ENCODE data around the gene NFXL1.

NFXL1 gene

DNA sequence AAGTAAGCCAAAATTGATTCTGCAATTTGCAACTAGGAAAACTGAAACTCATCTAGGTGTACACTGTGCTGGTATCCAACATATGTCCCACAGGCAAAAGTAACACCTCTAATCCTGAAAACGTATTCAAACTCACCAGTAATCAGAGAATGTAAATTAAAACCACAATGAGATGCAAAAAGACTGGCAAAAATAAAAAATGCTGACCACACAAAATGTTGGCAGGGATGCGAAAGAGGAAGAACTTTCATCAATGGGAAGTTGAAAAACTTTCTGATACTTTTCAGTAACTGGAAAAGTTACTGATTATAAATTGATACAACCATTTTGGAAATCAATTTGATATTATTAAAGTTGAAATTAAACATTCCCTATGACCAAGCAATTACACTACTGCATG is 56.4 kb downstream of the NFXL1 start:
- Histone ChIP-seq H3K9ac (ENCODE audit: low read depth in 1 of 2, low read length in 2 of 2) (no peak overlapping the region), H3K9me3 (ENCODE audit: control insufficient read depth in 1 of 2, low read length in 2 of 2) (no peaks in the 10 kb centered on the region), H3K27me3 (ENCODE audit: control insufficient read depth in 1 of 2, insufficient read depth in 2 of 2, low read length in 2 of 2) (no peaks in the 10 kb centered on the region), H3K27ac (ENCODE audit: low read depth, low read length) (no peak overlapping the region), H3K4me3 (ENCODE audit: low read depth in 1 of 2, low read length in 2 of 2) (no peak overlapping the region), H3K4me1 (ENCODE audit: control insufficient read depth in 1 of 2, insufficient read depth in 2 of 2, low read length in 2 of 2) (no peaks in the 10 kb centered on the region), H3K36me3 (ENCODE audit: control insufficient read depth in 1 of 2, insufficient read depth in 2 of 2, low read length in 2 of 2) (peaks cover 0 to 9% of the 10 kb centered on the region in 2 donors)

DNA sequence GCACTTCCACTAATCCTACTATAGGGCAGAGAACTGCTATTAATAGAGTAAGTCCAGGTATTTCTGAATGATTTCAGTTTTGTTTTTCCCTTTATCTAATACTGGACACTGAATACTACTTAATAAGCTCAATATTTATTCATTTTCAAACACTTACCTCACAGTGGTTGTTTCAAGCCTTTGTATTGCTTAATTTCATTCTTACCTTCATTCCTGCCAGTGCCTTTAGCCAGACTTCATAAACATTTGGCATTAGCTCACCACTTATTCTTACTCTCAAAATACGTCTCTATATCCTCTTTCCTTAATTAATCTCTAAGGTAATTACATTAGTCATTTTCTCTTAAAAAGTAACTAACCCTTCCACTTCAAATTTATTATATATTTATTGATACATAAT is 57.7 kb downstream of the NFXL1 start:
- Histone ChIP-seq H3K36me3 (ENCODE audit: control insufficient read depth in 1 of 2, insufficient read depth in 2 of 2, low read length in 2 of 2) (peaks cover 0 to 6% of the 10 kb centered on the region in 2 donors), H3K27ac (ENCODE audit: low read depth, low read length) (no peak overlapping the region), H3K9me3 (ENCODE audit: control insufficient read depth in 1 of 2, low read length in 2 of 2) (no peaks in the 10 kb centered on the region), H3K9ac (ENCODE audit: low read depth in 1 of 2, low read length in 2 of 2) (no peak overlapping the region), H3K4me1 (ENCODE audit: control insufficient read depth in 1 of 2, insufficient read depth in 2 of 2, low read length in 2 of 2) (no peaks in the 10 kb centered on the region), H3K27me3 (ENCODE audit: control insufficient read depth in 1 of 2, insufficient read depth in 2 of 2, low read length in 2 of 2) (no peaks in the 10 kb centered on the region), H3K4me3 (ENCODE audit: low read depth in 1 of 2, low read length in 2 of 2) (no peak overlapping the region)

DNA sequence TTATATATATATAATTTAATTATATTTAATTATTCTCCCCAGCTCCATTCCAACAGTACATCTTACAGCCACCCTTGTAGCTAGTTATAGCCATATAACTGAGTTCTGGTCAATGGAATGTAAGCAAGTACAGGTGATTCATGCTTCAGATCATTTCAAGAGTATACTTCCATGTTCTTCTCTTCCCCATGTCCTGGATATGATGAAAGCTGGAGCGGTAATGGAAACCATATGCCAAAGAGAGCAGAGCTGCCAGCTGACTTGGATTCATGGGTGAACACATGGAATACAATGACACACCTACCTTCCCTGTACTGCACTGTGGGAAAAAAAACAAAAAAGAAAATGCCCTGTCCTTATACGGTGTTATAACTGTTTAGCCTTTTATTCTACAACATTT is 59.0 kb downstream of the NFXL1 start:
- H3K36me3 ChIP-seq (ENCODE audit: control insufficient read depth in 1 of 2, insufficient read depth in 2 of 2, low read length in 2 of 2), result peaks cover under 1 to 6% of the 10 kb centered on the region in 2 donors
- H3K27me3 ChIP-seq (ENCODE audit: control insufficient read depth in 1 of 2, insufficient read depth in 2 of 2, low read length in 2 of 2), result no peaks in the 10 kb centered on the region
- H3K9me3 ChIP-seq (ENCODE audit: control insufficient read depth in 1 of 2, low read length in 2 of 2), result no peaks in the 10 kb centered on the region
- H3K4me3 ChIP-seq (ENCODE audit: low read depth in 1 of 2, low read length in 2 of 2), result no peak overlapping the region
- no peaks in the 10 kb centered on the region for H3K4me1 ChIP-seq (ENCODE audit: control insufficient read depth in 1 of 2, insufficient read depth in 2 of 2, low read length in 2 of 2)
- no peak overlapping the region for H3K27ac ChIP-seq (ENCODE audit: low read depth, low read length)
- H3K9ac ChIP-seq (ENCODE audit: low read depth in 1 of 2, low read length in 2 of 2), result no peak overlapping the region

DNA sequence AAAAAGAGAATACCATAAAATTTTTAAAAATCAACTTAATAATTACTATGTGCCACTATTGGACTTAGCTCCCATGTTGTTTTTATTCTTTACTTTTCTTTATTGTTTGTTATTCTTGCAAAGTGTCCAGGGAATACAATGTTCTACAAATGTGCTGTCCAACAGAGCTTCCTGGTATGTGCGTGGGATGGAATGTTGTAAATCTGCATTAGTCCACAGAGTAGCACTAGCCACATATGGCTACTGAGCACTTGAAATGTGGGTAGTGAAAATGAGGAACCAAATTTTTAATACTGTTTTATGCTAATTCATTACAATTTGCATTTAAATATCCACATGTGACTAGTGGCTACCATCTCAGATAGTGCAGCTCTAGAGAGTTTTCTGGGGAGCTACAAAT is 62.2 kb downstream of the NFXL1 start:
- Histone ChIP-seq H3K4me3 (ENCODE audit: low read depth in 1 of 2, low read length in 2 of 2) (no peak overlapping the region), H3K27ac (ENCODE audit: low read depth, low read length) (no peak overlapping the region), H3K27me3 (ENCODE audit: control insufficient read depth in 1 of 2, insufficient read depth in 2 of 2, low read length in 2 of 2) (no peaks in the 10 kb centered on the region), H3K4me1 (ENCODE audit: control insufficient read depth in 1 of 2, insufficient read depth in 2 of 2, low read length in 2 of 2) (no peaks in the 10 kb centered on the region), H3K9ac (ENCODE audit: low read depth in 1 of 2, low read length in 2 of 2) (no peak overlapping the region), H3K36me3 (ENCODE audit: control insufficient read depth in 1 of 2, insufficient read depth in 2 of 2, low read length in 2 of 2) (peaks cover 6 to 7% of the 10 kb centered on the region in 2 donors), H3K9me3 (ENCODE audit: control insufficient read depth in 1 of 2, low read length in 2 of 2) (no peaks in the 10 kb centered on the region)

DNA sequence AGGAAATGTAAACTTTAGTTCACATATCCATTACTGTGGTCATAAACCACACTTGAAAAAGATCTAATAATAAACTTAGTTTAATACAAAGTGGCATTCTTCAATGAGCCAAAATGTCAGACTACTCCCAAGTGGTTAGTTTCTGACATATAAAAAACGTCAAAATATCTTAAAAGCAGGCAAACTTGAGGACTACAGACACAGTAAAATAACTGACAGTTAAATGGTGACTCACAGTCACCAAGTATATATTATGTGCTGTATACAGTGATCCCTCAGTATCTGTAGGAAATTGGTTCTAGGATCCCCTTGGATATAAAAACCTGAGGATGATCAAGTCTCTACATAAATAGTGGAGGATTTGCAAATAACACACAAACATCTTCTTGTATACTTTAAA is 64.9 kb downstream of the NFXL1 start:
- Histone ChIP-seq H3K4me1 (ENCODE audit: control insufficient read depth in 1 of 2, insufficient read depth in 2 of 2, low read length in 2 of 2) (no peaks in the 10 kb centered on the region), H3K27ac (ENCODE audit: low read depth, low read length) (no peak overlapping the region), H3K9me3 (ENCODE audit: control insufficient read depth in 1 of 2, low read length in 2 of 2) (no peaks in the 10 kb centered on the region), H3K36me3 (ENCODE audit: control insufficient read depth in 1 of 2, insufficient read depth in 2 of 2, low read length in 2 of 2) (peaks cover 6 to 7% of the 10 kb centered on the region in 2 donors), H3K9ac (ENCODE audit: low read depth in 1 of 2, low read length in 2 of 2) (no peak overlapping the region), H3K27me3 (ENCODE audit: control insufficient read depth in 1 of 2, insufficient read depth in 2 of 2, low read length in 2 of 2) (no peaks in the 10 kb centered on the region), H3K4me3 (ENCODE audit: low read depth in 1 of 2, low read length in 2 of 2) (no peak overlapping the region)

DNA sequence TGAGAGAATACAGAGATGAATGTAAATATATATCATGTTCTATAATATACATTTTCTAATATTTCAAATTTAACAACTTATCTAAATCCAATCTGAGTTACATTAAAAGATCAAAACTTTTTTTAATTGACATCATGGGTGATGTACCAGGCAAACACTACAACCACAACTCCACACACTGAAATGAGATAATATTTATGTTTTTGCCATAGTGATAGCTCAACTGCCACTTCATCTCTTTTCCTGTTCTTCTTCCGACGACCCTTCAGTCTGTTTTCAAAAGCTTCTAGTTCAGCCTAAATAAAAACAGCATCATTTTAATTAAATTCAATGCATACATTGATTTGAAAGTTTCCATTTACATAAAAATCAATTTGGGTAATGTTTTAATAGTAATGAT is 66.3 kb downstream of the NFXL1 start:
- no peaks in the 10 kb centered on the region for H3K27me3 ChIP-seq (ENCODE audit: control insufficient read depth in 1 of 2, insufficient read depth in 2 of 2, low read length in 2 of 2)
- peaks cover 8 to 17% of the 10 kb centered on the region in 2 donors for H3K36me3 ChIP-seq (ENCODE audit: control insufficient read depth in 1 of 2, insufficient read depth in 2 of 2, low read length in 2 of 2)
- H3K4me3 ChIP-seq (ENCODE audit: low read depth in 1 of 2, low read length in 2 of 2), result no peak overlapping the region
- H3K4me1 ChIP-seq (ENCODE audit: control insufficient read depth in 1 of 2, insufficient read depth in 2 of 2, low read length in 2 of 2), result no peaks in the 10 kb centered on the region
- no peaks in the 10 kb centered on the region for H3K9me3 ChIP-seq (ENCODE audit: control insufficient read depth in 1 of 2, low read length in 2 of 2)
- no peak overlapping the region for H3K27ac ChIP-seq (ENCODE audit: low read depth, low read length)
- H3K9ac ChIP-seq (ENCODE audit: low read depth in 1 of 2, low read length in 2 of 2), result no peak overlapping the region

DNA sequence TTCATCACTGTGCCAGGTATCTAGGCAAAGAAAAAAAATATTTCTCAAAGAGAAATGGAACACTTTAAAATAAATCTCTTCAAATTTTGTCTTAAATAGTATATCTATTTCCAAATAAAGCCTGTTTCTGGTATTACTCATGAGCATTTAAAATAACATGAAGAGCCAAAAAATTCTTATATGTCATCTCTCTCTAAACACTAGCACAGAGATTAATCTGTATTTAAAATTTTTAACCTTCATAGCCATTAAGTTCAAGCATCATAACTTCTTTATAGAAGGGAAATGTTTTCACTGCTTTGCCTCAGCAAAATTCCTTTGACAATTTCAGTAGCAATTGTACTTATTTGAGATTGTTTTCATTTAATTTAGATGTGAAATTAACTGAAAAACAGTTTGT is 71.4 kb downstream of the NFXL1 start:
- no peak overlapping the region for H3K27ac ChIP-seq (ENCODE audit: low read depth, low read length)
- no peak overlapping the region for H3K9ac ChIP-seq (ENCODE audit: low read depth in 1 of 2, low read length in 2 of 2)
- H3K36me3 ChIP-seq (ENCODE audit: control insufficient read depth in 1 of 2, insufficient read depth in 2 of 2, low read length in 2 of 2), result peaks cover 11 to 13% of the 10 kb centered on the region in 2 donors
- H3K4me1 ChIP-seq (ENCODE audit: control insufficient read depth in 1 of 2, insufficient read depth in 2 of 2, low read length in 2 of 2), result peaks cover 0 to under 1% of the 10 kb centered on the region in 2 donors
- no peaks in the 10 kb centered on the region for H3K27me3 ChIP-seq (ENCODE audit: control insufficient read depth in 1 of 2, insufficient read depth in 2 of 2, low read length in 2 of 2)
- H3K4me3 ChIP-seq (ENCODE audit: low read depth in 1 of 2, low read length in 2 of 2), result no peak overlapping the region
- H3K9me3 ChIP-seq (ENCODE audit: control insufficient read depth in 1 of 2, low read length in 2 of 2), result no peaks in the 10 kb centered on the region

DNA sequence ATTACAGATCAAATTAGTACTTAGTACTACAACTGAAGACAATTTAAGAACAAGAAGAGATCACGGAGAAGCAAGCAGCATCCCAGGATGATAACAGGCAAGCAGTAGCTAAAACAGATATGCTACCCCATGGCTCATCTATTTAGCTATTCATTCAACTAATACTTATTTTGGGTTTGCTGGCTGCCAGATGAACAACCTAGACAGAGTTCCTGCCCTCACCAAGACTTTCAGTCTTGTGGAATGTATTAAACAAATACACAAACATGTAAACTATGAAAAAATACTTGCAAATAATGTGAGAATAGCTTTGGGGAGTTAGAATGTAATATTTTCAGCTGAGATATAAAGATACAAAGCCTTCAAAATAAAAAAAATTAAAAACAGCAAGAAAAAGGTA is 74.1 kb downstream of the NFXL1 start:
- no peaks in the 10 kb centered on the region for H3K9me3 ChIP-seq (ENCODE audit: control insufficient read depth in 1 of 2, low read length in 2 of 2)
- H3K4me1 ChIP-seq (ENCODE audit: control insufficient read depth in 1 of 2, insufficient read depth in 2 of 2, low read length in 2 of 2), result peaks cover 5 to 22% of the 10 kb centered on the region in 2 donors
- H3K4me3 ChIP-seq (ENCODE audit: low read depth in 1 of 2, low read length in 2 of 2), result no peak overlapping the region
- peaks cover 10 to 11% of the 10 kb centered on the region in 2 donors for H3K36me3 ChIP-seq (ENCODE audit: control insufficient read depth in 1 of 2, insufficient read depth in 2 of 2, low read length in 2 of 2)
- no peak overlapping the region for H3K9ac ChIP-seq (ENCODE audit: low read depth in 1 of 2, low read length in 2 of 2)
- H3K27ac ChIP-seq (ENCODE audit: low read depth, low read length), result no peak overlapping the region
- H3K27me3 ChIP-seq (ENCODE audit: control insufficient read depth in 1 of 2, insufficient read depth in 2 of 2, low read length in 2 of 2), result peaks cover 0 to 2% of the 10 kb centered on the region in 2 donors

DNA sequence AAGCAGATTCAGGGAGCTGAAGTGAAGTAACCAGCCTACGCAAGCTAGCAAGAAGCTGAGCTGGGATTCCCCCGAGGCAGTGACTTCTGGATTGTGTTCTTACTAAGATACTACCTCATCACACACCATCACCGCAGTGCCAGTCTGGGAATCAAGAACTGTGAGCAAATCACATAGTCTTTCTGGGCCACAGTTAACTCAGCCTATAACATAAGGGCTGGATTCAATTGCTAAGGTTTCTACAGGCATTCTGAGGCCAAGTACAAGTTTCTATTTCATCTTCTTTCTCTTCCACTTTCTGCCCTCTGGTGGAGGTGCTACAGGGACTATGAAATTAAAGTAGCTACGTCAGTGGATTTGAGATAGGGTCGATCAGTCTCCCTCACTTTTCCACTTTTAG is 75.1 kb downstream of the NFXL1 start:
- H3K27me3 ChIP-seq (ENCODE audit: control insufficient read depth in 1 of 2, insufficient read depth in 2 of 2, low read length in 2 of 2), result peaks cover 0 to 3% of the 10 kb centered on the region in 2 donors
- no peak overlapping the region for H3K9ac ChIP-seq (ENCODE audit: low read depth in 1 of 2, low read length in 2 of 2)
- no peak overlapping the region for H3K27ac ChIP-seq (ENCODE audit: low read depth, low read length)
- H3K36me3 ChIP-seq (ENCODE audit: control insufficient read depth in 1 of 2, insufficient read depth in 2 of 2, low read length in 2 of 2), result peaks cover 10% of the 10 kb centered on the region in 2 donors
- H3K4me3 ChIP-seq (ENCODE audit: low read depth in 1 of 2, low read length in 2 of 2), result no peak overlapping the region
- no peaks in the 10 kb centered on the region for H3K9me3 ChIP-seq (ENCODE audit: control insufficient read depth in 1 of 2, low read length in 2 of 2)
- H3K4me1 ChIP-seq (ENCODE audit: control insufficient read depth in 1 of 2, insufficient read depth in 2 of 2, low read length in 2 of 2), result peaks cover 5 to 22% of the 10 kb centered on the region in 2 donors

DNA sequence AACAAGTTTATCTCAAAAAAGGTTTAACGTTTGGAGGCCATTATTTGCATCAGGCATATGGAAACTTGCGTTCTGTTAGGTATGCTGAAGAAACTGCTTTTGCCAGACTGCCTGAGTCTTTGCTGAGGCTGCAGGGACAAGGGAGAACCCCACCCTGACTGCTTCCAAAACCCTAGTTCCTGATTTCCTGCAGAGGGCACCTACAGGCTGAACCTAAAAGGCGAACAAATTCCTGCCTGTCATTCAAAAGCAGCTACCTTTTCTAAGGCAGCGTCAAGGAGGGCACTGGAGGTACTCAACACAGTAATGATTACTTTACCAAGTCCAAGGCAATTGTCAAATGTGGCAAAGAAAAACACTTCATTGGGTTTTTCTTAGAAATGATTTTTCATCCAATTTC is 75.9 kb downstream of the NFXL1 start:
- Histone ChIP-seq H3K36me3 (ENCODE audit: control insufficient read depth in 1 of 2, insufficient read depth in 2 of 2, low read length in 2 of 2) (peaks cover 3 to 4% of the 10 kb centered on the region in 2 donors), H3K4me1 (ENCODE audit: control insufficient read depth in 1 of 2, insufficient read depth in 2 of 2, low read length in 2 of 2) (peaks cover 5 to 22% of the 10 kb centered on the region in 2 donors), H3K27ac (ENCODE audit: low read depth, low read length) (no peak overlapping the region), H3K27me3 (ENCODE audit: control insufficient read depth in 1 of 2, insufficient read depth in 2 of 2, low read length in 2 of 2) (peaks cover 0 to 3% of the 10 kb centered on the region in 2 donors), H3K4me3 (ENCODE audit: low read depth in 1 of 2, low read length in 2 of 2) (no peak overlapping the region), H3K9ac (ENCODE audit: low read depth in 1 of 2, low read length in 2 of 2) (no peak overlapping the region), H3K9me3 (ENCODE audit: control insufficient read depth in 1 of 2, low read length in 2 of 2) (no peaks in the 10 kb centered on the region)

DNA sequence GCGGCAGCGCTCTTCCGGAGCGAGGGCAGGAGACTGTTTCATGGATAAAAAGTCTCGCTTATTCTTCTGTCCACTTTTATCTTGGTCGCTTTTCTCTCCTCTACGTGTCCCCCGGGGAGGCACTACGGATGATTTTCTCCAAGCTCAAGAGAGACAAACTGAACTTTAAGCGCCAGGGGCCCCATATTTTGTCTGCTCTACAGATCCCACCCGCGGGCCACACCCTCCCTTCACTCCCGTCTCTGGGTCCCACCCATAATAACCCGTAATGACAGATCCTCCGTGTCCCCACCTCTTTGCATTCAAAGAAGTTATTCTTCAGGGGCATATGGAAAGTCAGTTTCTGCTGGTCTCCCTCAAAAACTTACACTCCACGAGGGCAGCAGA is 76.5 kb downstream of the NFXL1 start, which contains the start of gene CORIN:
Gene CORIN (minus strand): TSS at position 160 of the 387 bp plus-strand sequence. CDS start 118 bp downstream, at position 42.
- peaks cover 5 to 22% of the 10 kb centered on the region in 2 donors for H3K4me1 ChIP-seq (ENCODE audit: control insufficient read depth in 1 of 2, insufficient read depth in 2 of 2, low read length in 2 of 2)

More for the DNA sequence above, 76.5 kb downstream of the NFXL1 start, which contains the start of gene CORIN:
- Histone ChIP-seq H3K27me3 (ENCODE audit: control insufficient read depth in 1 of 2, insufficient read depth in 2 of 2, low read length in 2 of 2) (peaks cover 0 to 3% of the 10 kb centered on the region in 2 donors), H3K9ac (ENCODE audit: low read depth in 1 of 2, low read length in 2 of 2) (peak within 1 kb of the TSS; percentile 42 to 57), H3K4me3 (ENCODE audit: low read depth in 1 of 2, low read length in 2 of 2) (peak within 1 kb of the TSS; percentile 72 to 74), H3K27ac (ENCODE audit: low read depth, low read length) (no peak within 1 kb of the TSS), H3K36me3 (ENCODE audit: control insufficient read depth in 1 of 2, insufficient read depth in 2 of 2, low read length in 2 of 2) (peaks cover 0 to 3% of the 10 kb centered on the region in 2 donors), H3K9me3 (ENCODE audit: control insufficient read depth in 1 of 2, low read length in 2 of 2) (no peaks in the 10 kb centered on the region)

All from duodenal mucosa (tissue), 2 donors.